B cell (primary cell): ENCODE results near the gene ZNF532. TPM values are rescaled to one million over a fixed set of nuclear protein-coding genes. Genes with fewer than 3 reads are reported as not detected.

Experiments
- ATAC-seq: fragments of 200-7000 bp; cut with Tn5 transposase; one replicate; pipeline ENCODE4 v1.10.0; 2021; ENCODE audit warnings: low read depth, mild to moderate bottlenecking, moderate number of reproducible peaks, moderate library complexity
- CTCF ChIA-PET: fragments of 350-600 bp; sonication (Branson Sonifier 250); formaldehyde crosslinking; loops from one replicate; lab custom pipeline; 2021; ENCODE audit warnings: antibody characterized with exemption, inconsistent platforms; lab: Charles Lee
- POLR2A ChIA-PET: fragments of 350-600 bp; sonication (Branson Sonifier 250); formaldehyde crosslinking; loops from one replicate; lab custom pipeline; 2021; ENCODE audit warnings: antibody characterized with exemption; lab: Charles Lee
- DNase-seq: peaks from one replicate; pipeline ENCODE4 v3.0.0; 2013
- H2AFZ ChIP-seq: 2 replicates; pipeline ENCODE4 v1.6.1; 2012; ENCODE audit warnings: mild to moderate bottlenecking, low read depth, low read length; ENCODE audit not compliant: insufficient read depth, poor library complexity, severe bottlenecking
- H3K27ac ChIP-seq, 2 donors: 1 replicate in 1 of 2; 2 replicates in 1 of 2; pipeline ENCODE4 v1.5.1; 2012 to 2013; ENCODE audit warnings: low read length in 2 of 2, mild to moderate bottlenecking in 2 of 2, moderate library complexity in 1 of 2
- H3K27me3 ChIP-seq, 4 experiments: fragments of 200-600 bp in 1 of 4; sonication (generic) in 1 of 4; replicated peaks in 1 of 4; 1 replicate in 2 of 4; 2 replicates in 2 of 4; pipeline versions ENCODE4 v1.6.1 to v1.7.0; 2013 to 2016; ENCODE audit warnings: low read length in 3 of 4, mild to moderate bottlenecking in 2 of 4, mixed read lengths in 1 of 4, moderate library complexity in 1 of 4; ENCODE audit not compliant: insufficient read depth in 4 of 4, control insufficient read depth in 3 of 4; ENCODE audit errors: control extremely low read depth in 1 of 4
- H3K36me3 ChIP-seq, 2 experiments: replicated peaks in 1 of 2; 1 replicate in 1 of 2; 2 replicates in 1 of 2; pipeline versions ENCODE4 v1.6.1 to v1.7.1; 2013; ENCODE audit warnings: low read length in 1 of 2; ENCODE audit not compliant: insufficient read depth in 2 of 2, control insufficient read depth in 1 of 2; ENCODE audit errors: control extremely low read depth in 1 of 2, extremely low read depth in 1 of 2
- H3K4me1 ChIP-seq, 2 donors: fragments of 200-600 bp in 1 of 2; sonication (generic) in 1 of 2; 1 replicate in 1 of 2; 2 replicates in 1 of 2; pipeline versions ENCODE4 v1.5.1 to v1.6.1; 2013 to 2017; ENCODE audit warnings: low read length in 2 of 2; ENCODE audit not compliant: control insufficient read depth in 2 of 2, insufficient read depth in 2 of 2
- H3K4me2 ChIP-seq: replicated peaks from 2 replicates; pipeline ENCODE3; 2012; ENCODE audit warnings: mild to moderate bottlenecking, low read depth, low read length; ENCODE audit not compliant: poor library complexity, severe bottlenecking
- H3K4me3 ChIP-seq, 5 experiments: fragments of 200-600 bp in 1 of 5; sonication (generic) in 1 of 5; 1 replicate in 3 of 5; 2 replicates in 2 of 5; pipeline versions ENCODE4 v1.5.1 to v1.7.0; 2011 to 2016; ENCODE audit warnings: low read length in 4 of 5, mild to moderate bottlenecking in 4 of 5, low read depth in 2 of 5, control low read depth in 1 of 5, moderate library complexity in 1 of 5; ENCODE audit not compliant: insufficient read depth in 1 of 5; ENCODE audit errors: control extremely low read depth in 1 of 5, extremely low read depth in 1 of 5
- H3K79me2 ChIP-seq: fragments of 200-600 bp; sonication (generic); one replicate; pipeline ENCODE4 v1.6.0; 2016; ENCODE audit warnings: low read length; ENCODE audit not compliant: control insufficient read depth, insufficient read depth
- H3K9ac ChIP-seq: fragments of 200-600 bp; sonication (generic); 2 replicates; pipeline ENCODE4 v1.6.1; 2017; ENCODE audit warnings: mild to moderate bottlenecking, low read length, moderate library complexity
- H3K9me3 ChIP-seq, 3 donors: one replicate each; pipeline versions ENCODE4 v1.6.1 to v1.7.1; 2013; ENCODE audit warnings: low read length in 2 of 3; ENCODE audit not compliant: control insufficient read depth in 2 of 3, insufficient read depth in 1 of 3; ENCODE audit errors: control extremely low read depth in 1 of 3
- H4K20me1 ChIP-seq: 2 replicates; pipeline ENCODE4 v1.6.0; 2012; ENCODE audit warnings: mild to moderate bottlenecking, low read length; ENCODE audit not compliant: insufficient read depth, control insufficient read depth, poor library complexity, severe bottlenecking
- H3K27ac Mint-ChIP-seq: one replicate; pipeline ENCODE4 v1.8.0; 2021; ENCODE audit warnings: mixed read lengths
- H3K27me3 Mint-ChIP-seq: one replicate; pipeline ENCODE4 v1.8.0; 2021; ENCODE audit warnings: mixed read lengths
- H3K4me1 Mint-ChIP-seq: one replicate; pipeline ENCODE4 v1.8.0; 2021; ENCODE audit warnings: mixed read lengths
- H3K4me3 Mint-ChIP-seq: one replicate; pipeline ENCODE4 v1.8.0; 2021; ENCODE audit warnings: mixed read lengths
- H3K9me3 Mint-ChIP-seq: one replicate; pipeline ENCODE4 v1.8.0; 2022; ENCODE audit warnings: mixed read lengths; ENCODE audit not compliant: insufficient read depth
- CTCF ChIP-seq: fragments of 200-600 bp; IDR thresholded peaks from one replicate; pipeline ENCODE4 v1.8.0; 2022; ENCODE audit warnings: antibody characterized with exemption, mild to moderate bottlenecking
- EZH2 ChIP-seq: IDR thresholded peaks from 2 replicates; pipeline ENCODE4 v1.6.1; 2012; ENCODE audit warnings: borderline replicate concordance, low read depth, mild to moderate bottlenecking, moderate library complexity, low read length; ENCODE audit not compliant: insufficient read depth, poor library complexity, severe bottlenecking
- WGBS: methylation state at CpG from one replicate; pipeline ENCODE4 v1.1.5; 2013; ENCODE audit warnings: missing lambda C conversion rate; ENCODE audit not compliant: insufficient coverage; 5-methylcytosine and 5-hydroxymethylcytosine counted together
- intact Hi-C: fragments of 100-400 bp; cut with micrococcal nuclease; formaldehyde crosslinking; loops from one replicate; pipeline ENCODE4 v1.10.0; 2022
- polyA plus RNA-seq: library from polyadenylated mRNA; depleted of rRNA; stranded (reverse); fragments of >200 nt; gene quantifications from 2 replicates; pipeline ENCODE4 v1.2.3, GENCODE V29; 2012
- total RNA-seq, 2 donors: library from RNA; stranded (reverse); fragments of 120-200 nt in 1 of 2; gene quantifications; 1 replicate in 1 of 2; 2 replicates in 1 of 2; pipeline versions ENCODE4 v1.2.3 to v1.2.4, GENCODE V29; 2013 to 2022

Gene ZNF532
- total and polyA plus RNA-seq, 2 donors (not counting 1 experiment from before 2014, with no cell fraction given): 58.2 to 104 TPM

GRCh38 chr18:58962336-58962735 is 97.7 kb downstream of the ZNF532 start:
- no peaks in the 10 kb centered on the region for H4K20me1 ChIP-seq
- H3K36me3 ChIP-seq: no peaks in the 10 kb centered on the region
- intact Hi-C loops: loop anchor here (10.0 kb wide), 4 partner anchors 92 to 308 kb away; partner anchors contain the start of gene SEC11C
- WGBS: 100% methylated on average over 5 of the region's 8 CpGs
- no peak overlapping the region for H3K4me3 ChIP-seq
- H3K27ac Mint-ChIP-seq: peak overlapping the region; percentile 77
- H3K27ac ChIP-seq: peak overlapping the region in 1 of 2 donors; percentile 99
- H3K4me1 ChIP-seq: peaks cover 41% of the 10 kb centered on the region in 2 donors
- no peak overlapping the region for H3K9ac ChIP-seq
- ChIA-PET CTCF (no interaction called here), POLR2A (no interaction called here)
- peaks cover 61% of the 10 kb centered on the region for H3K4me1 Mint-ChIP-seq
- H3K4me3 Mint-ChIP-seq: peak overlapping the region; percentile 49
- TF ChIP-seq CTCF: no peak
- TF ChIP-seq EZH2: no peak
- no peaks in the 10 kb centered on the region for H3K27me3 ChIP-seq
- H3K9me3 ChIP-seq: peaks cover 0 to 4% (median 0%) of the 10 kb centered on the region in 3 donors
- H3K9me3 Mint-ChIP-seq: no peaks in the 10 kb centered on the region
- H3K79me2 ChIP-seq: peaks cover 18% of the 10 kb centered on the region
- H2AFZ ChIP-seq: no peak overlapping the region
- ATAC-seq (no peak), DNase-seq (no peak)
- no peak overlapping the region for H3K4me2 ChIP-seq
- H3K27me3 Mint-ChIP-seq: no peaks in the 10 kb centered on the region

- POLR2A ChIA-PET: interaction anchor here (0.8 to 1.2 kb wide), 3 partner anchors 10 to 69 kb away, joined by 3 to 7 read pairs (median 3); no protein-coding TSS in a partner anchor
- no peak overlapping the region for H2AFZ ChIP-seq
- peak; percentile 13 for ATAC-seq
These were observed 100.8 kb downstream of the ZNF532 start for GRCh38 chr18:58965291-58966004.

More at GRCh38 chr18:58965291-58966004, 100.8 kb downstream of the ZNF532 start:
- peaks cover 0 to 6% of the 10 kb centered on the region in 2 experiments for H3K36me3 ChIP-seq
- H3K4me1 ChIP-seq: peaks cover 65 to 66% of the 10 kb centered on the region in 2 donors
- TF ChIP-seq CTCF: no peak
- no peak for TF ChIP-seq EZH2
- H3K9me3 ChIP-seq: peaks cover 0 to 4% (median 0%) of the 10 kb centered on the region in 3 donors
- H3K9ac ChIP-seq: peak overlapping the region; percentile 78
- peaks cover 49% of the 10 kb centered on the region for H3K79me2 ChIP-seq
- intact Hi-C loops: loop anchor here (1.0 to 10.0 kb wide), 8 partner anchors 33 to 1128 kb away; partner anchors contain the start of gene SEC11C
- peak; percentile 58 for DNase-seq
- H3K4me3 ChIP-seq: peak overlapping the region; percentile 3 to 69 (median 39)
- Mint-ChIP-seq H3K9me3 (no peaks in the 10 kb centered on the region), H3K4me1 (peaks cover 80% of the 10 kb centered on the region), H3K4me3 (peak overlapping the region; percentile 83), H3K27ac (peak overlapping the region; percentile 94), H3K27me3 (no peaks in the 10 kb centered on the region)
- peak overlapping the region; percentile 83 for H3K4me2 ChIP-seq
- H3K27ac ChIP-seq: peak overlapping the region; percentile 94 to 99
- H3K27me3 ChIP-seq: no peaks in the 10 kb centered on the region
- no peaks in the 10 kb centered on the region for H4K20me1 ChIP-seq
- CTCF ChIA-PET: interaction anchor here (0.9 to 1.4 kb wide), 2 partner anchors 91 to 184 kb away, joined by 3 to 4 read pairs; no protein-coding TSS in a partner anchor
- 61% methylated on average over 3 of the region's 5 CpGs for WGBS
